Stimulated activated CD8-positive, alpha-beta memory T cell treated with anti-CD3 and anti-CD28 coated beads, Interleukin-7, amount 100 ng/mL, for 1 hour (primary cell): ENCODE results near the gene ZNF24.

Source experiments
- DNase-seq, 2 donors: peaks; one replicate each; pipeline ENCODE4 v3.0.0-alpha.2; 2020; ENCODE audit warnings: low read depth in 2 of 2

The ZNF24 gene

GRCh38 chr18:35296060-35296459 is 48.2 kb downstream of the ZNF24 start:
- DNase-seq, result no peak

GRCh38 chr18:35291166-35291565 is 53.1 kb downstream of the ZNF24 start:
- no peak for DNase-seq

DNA sequence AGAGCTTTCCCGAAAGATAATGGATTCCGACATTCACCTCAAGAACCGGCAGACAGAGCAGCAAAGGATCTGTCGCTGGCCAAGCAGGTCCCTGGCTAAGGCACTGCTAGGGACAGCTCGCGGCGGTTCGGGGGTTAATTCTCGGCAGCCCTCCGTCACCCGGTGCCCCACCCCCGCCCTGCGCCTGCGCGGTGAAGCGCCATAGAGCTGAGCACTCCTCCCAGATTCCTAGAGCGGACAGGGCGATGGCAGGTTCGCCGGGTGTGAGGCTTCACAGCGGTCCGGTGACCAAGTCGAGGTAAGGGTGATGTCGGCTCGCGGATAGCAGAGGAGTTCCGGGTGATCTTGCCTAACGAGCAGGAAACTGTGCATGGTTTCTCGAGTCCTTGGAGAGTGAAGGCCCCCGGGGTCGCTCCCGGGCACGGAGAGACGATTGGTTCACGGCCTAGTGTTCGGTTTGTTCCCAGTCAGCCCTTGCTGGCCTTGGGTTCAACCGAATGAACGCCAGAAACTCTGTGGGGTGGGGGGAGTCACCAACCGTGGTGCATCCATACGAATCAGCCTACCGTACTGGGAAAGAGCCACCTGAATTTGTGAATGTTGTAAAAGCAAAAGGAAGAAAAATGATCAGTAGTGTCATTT is 54.0 kb downstream of the ZNF24 start, which contains the start of gene ZSCAN30:
Gene ZSCAN30 (minus strand): TSS at position 136 of the 642 bp plus-strand sequence. CDS start 25,877 bp downstream, outside the sequence.
- peak; percentile 95 for DNase-seq

GRCh38 chr18:35289727-35290093 is 54.5 kb downstream of the ZNF24 start:
- no peak for DNase-seq

DNA sequence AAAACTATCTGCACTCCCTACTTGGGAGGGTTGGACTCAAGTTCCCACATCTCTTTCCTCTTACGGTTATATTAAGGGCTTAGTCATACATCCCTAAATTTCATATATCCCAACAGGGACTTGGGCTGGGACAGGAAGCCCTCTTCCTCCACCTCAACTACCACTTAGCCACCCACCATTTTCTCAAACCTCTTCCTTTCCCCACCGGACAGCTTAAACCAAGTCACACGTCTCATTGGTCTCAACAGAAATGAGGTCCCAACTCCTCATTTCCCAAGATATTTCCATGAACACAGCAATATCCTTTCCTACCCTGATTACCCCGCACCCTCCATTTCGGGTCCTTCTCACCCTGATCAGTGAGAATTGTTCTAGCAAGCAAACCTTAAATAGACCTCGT is 54.9 kb downstream of the ZNF24 start:
- DNase-seq, result no peak

- no peak for DNase-seq
These were observed 59.4 kb downstream of the ZNF24 start for GRCh38 chr18:35284841-35285240.

GRCh38 chr18:35283923-35284794 is 60.1 kb downstream of the ZNF24 start:
- no peak for DNase-seq

- no peak for DNase-seq
These were observed 61.9 kb downstream of the ZNF24 start for GRCh38 chr18:35282353-35282752.
